Measurements from ENCODE around the gene FHL2. TPM values are rescaled to one million over a fixed set of nuclear protein-coding genes. Genes with fewer than 3 reads are reported as not detected.
"Not testable (repeated sequence)": the region's sequence is repeated elsewhere in the genome, so short reads cannot be mapped to it uniquely, and the experiment has no call there.

The FHL2 gene
- total RNA-seq, 2 donors from 2014 or later = 11.1 to 11.4 TPM

DNA sequence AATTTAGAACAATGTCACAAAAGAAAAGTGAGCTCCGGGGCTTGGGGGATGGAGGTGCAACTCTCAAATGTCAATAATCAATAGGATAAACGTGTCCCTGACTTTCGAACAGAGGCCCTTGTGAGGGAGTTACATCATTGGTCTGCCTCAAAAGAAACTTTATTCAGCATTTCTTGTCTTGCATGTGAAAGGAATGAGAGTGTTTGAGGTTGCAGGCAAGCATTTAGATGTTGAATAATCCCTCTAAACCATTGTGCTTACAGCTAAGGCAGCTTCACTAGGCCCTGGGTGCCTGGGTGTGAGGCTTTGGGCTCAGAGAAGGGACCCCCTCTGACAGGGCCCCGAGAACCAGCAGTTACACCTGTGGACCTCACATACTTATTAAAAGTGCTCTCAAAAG is 28.6 kb upstream of the FHL2 start:
- WGBS, 2 experiments (ENCODE audit: insufficient coverage in 1 of 2, insufficient read length in 1 of 2) = 37 to 58% methylated on average over 3 to 4 of the region's 4 CpGs
- H3K27ac Mint-ChIP-seq = no peak overlapping the region
- H3K27me3 Mint-ChIP-seq (ENCODE audit: insufficient read depth) = no peaks in the 10 kb centered on the region

DNA sequence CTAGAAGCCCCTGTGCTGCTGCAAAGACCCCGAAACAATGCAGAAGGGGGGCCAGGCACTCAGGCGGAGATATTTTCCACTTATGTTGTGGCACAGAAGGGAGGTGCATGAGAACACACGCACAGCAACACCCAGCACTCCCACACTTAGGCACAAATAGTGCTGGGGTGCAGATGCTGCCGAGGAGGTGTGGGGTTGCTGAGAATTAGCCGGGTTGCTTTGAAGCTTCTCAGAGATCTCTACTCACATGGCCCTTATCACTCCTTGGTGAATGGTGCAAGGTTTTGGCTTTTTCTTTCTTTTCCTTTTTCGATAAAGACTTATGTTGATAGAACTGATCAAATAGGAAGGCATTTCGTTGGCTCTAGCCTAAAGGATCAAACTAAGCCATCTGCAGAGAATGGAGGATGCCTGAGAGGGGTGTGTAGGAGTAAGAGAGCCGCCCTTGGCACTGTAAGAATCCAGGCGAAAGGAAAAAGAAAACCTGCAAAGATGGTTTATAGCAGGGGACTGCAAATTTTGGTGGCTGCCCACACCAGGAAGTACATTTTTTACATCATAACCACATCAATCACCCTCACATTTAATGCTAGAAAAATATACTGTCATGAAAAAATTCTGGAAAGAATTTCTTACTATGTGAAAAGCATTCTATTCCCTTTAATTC is 27.9 kb upstream of the FHL2 start:
- no peak overlapping the region for H3K4me3 ChIP-seq (ENCODE audit: low read length)
- H3K36me3 ChIP-seq (ENCODE audit: control insufficient read depth, insufficient read depth, low read length) = no peaks in the 10 kb centered on the region
- H3K9ac ChIP-seq (ENCODE audit: extremely low read depth, low read length, poor library complexity, severe bottlenecking) = no peak overlapping the region
- no peak overlapping the region for H3K4me3 Mint-ChIP-seq
- H3K4me1 Mint-ChIP-seq = peaks cover 5% of the 10 kb centered on the region
- H3K9me3 Mint-ChIP-seq = no peaks in the 10 kb centered on the region
- WGBS, 2 experiments (ENCODE audit: insufficient coverage in 1 of 2, insufficient read length in 1 of 2) = 78% methylated on average over 9 of the region's 9 CpGs; no CpG with 5 or more reads in 1 of the 2 experiments
- H3K36me3 Mint-ChIP-seq (ENCODE audit: low read depth) = no peaks in the 10 kb centered on the region
- no peak overlapping the region for H3K27ac ChIP-seq (ENCODE audit: low read depth, low read length)
- no peaks in the 10 kb centered on the region for H3K9me3 ChIP-seq (ENCODE audit: control insufficient read depth, low read length)
- H3K27me3 ChIP-seq (ENCODE audit: control insufficient read depth, insufficient read depth, low read length, poor library complexity, severe bottlenecking) = no peaks in the 10 kb centered on the region
- no peaks in the 10 kb centered on the region for H3K27me3 Mint-ChIP-seq (ENCODE audit: insufficient read depth)
- TF ChIP-seq, protein P1, sequence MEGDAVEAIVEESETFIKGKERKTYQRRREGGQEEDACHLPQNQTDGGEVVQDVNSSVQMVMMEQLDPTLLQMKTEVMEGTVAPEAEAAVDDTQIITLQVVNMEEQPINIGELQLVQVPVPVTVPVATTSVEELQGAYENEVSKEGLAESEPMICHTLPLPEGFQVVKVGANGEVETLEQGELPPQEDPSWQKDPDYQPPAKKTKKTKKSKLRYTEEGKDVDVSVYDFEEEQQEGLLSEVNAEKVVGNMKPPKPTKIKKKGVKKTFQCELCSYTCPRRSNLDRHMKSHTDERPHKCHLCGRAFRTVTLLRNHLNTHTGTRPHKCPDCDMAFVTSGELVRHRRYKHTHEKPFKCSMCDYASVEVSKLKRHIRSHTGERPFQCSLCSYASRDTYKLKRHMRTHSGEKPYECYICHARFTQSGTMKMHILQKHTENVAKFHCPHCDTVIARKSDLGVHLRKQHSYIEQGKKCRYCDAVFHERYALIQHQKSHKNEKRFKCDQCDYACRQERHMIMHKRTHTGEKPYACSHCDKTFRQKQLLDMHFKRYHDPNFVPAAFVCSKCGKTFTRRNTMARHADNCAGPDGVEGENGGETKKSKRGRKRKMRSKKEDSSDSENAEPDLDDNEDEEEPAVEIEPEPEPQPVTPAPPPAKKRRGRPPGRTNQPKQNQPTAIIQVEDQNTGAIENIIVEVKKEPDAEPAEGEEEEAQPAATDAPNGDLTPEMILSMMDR (conservative IDR thresholded peaks at IDR 0.05) = no peak
- H3K4me1 ChIP-seq (ENCODE audit: control insufficient read depth, insufficient read depth, low read length) = no peaks in the 10 kb centered on the region
- DNase-seq = no peak
- no peak overlapping the region for H3K27ac Mint-ChIP-seq

More for the DNA sequence above, 28.6 kb upstream of the FHL2 start:
- Mint-ChIP-seq H3K4me1 (peaks cover 5% of the 10 kb centered on the region), H3K36me3 (ENCODE audit: low read depth) (no peaks in the 10 kb centered on the region), H3K9me3 (no peaks in the 10 kb centered on the region), H3K4me3 (no peak overlapping the region)
- H3K9me3 ChIP-seq (ENCODE audit: control insufficient read depth, low read length) = no peaks in the 10 kb centered on the region
- H3K4me3 ChIP-seq (ENCODE audit: low read length) = no peak overlapping the region
- no peaks in the 10 kb centered on the region for H3K4me1 ChIP-seq (ENCODE audit: control insufficient read depth, insufficient read depth, low read length)
- no peaks in the 10 kb centered on the region for H3K27me3 ChIP-seq (ENCODE audit: control insufficient read depth, insufficient read depth, low read length, poor library complexity, severe bottlenecking)
- TF ChIP-seq, protein P1 (conservative IDR thresholded peaks at IDR 0.05) = no peak
- DNase-seq = no peak
- no peaks in the 10 kb centered on the region for H3K36me3 ChIP-seq (ENCODE audit: control insufficient read depth, insufficient read depth, low read length)
- H3K9ac ChIP-seq (ENCODE audit: extremely low read depth, low read length, poor library complexity, severe bottlenecking) = no peak overlapping the region
- no peak overlapping the region for H3K27ac ChIP-seq (ENCODE audit: low read depth, low read length)

DNA sequence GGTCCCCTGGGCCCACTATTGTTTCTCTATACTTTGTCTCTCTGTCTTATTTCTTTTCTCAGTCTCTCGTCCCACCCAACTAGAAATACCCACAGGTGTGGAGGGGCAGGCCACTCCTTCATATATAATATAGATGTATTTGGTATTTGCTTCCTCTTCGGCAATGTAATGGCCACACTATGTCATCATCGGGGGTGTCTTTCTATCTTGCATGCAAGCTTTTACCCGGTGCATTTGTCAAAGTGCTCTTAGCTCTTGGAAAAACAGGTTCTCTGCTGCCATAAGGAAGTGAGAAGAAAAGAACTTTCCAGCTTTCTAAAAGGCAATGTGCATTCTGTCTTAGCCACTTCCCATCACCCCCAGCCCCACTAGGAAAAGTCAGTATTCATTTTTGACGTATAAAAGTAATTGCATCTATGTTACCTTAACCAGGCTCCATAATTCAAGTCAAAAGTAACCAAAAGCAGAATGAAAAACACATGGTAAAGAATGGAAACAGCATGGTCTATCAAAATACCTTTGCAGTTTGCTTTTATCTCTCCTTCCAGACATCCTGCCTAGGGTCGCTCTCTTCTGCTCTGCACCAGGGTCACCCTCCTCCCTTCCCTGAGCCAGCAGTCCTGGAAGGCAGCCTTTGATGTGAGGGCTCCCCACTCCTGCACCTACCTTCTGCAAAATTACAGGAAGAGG is 27.2 kb upstream of the FHL2 start:
- H3K4me1 ChIP-seq (ENCODE audit: control insufficient read depth, insufficient read depth, low read length) = no peaks in the 10 kb centered on the region
- Mint-ChIP-seq H3K27me3 (ENCODE audit: insufficient read depth) (no peaks in the 10 kb centered on the region), H3K27ac (no peak overlapping the region), H3K9me3 (no peaks in the 10 kb centered on the region), H3K4me1 (peaks cover 5% of the 10 kb centered on the region), H3K36me3 (ENCODE audit: low read depth) (no peaks in the 10 kb centered on the region), H3K4me3 (no peak overlapping the region)
- TF ChIP-seq, protein P1 (conservative IDR thresholded peaks at IDR 0.05) = no peak
- H3K27me3 ChIP-seq (ENCODE audit: control insufficient read depth, insufficient read depth, low read length, poor library complexity, severe bottlenecking) = no peaks in the 10 kb centered on the region
- H3K36me3 ChIP-seq (ENCODE audit: control insufficient read depth, insufficient read depth, low read length) = no peaks in the 10 kb centered on the region
- H3K9me3 ChIP-seq (ENCODE audit: control insufficient read depth, low read length) = no peaks in the 10 kb centered on the region
- no peak overlapping the region for H3K4me3 ChIP-seq (ENCODE audit: low read length)
- H3K9ac ChIP-seq (ENCODE audit: extremely low read depth, low read length, poor library complexity, severe bottlenecking) = no peak overlapping the region
- no peak for DNase-seq
- WGBS, 2 experiments (ENCODE audit: insufficient coverage in 1 of 2, insufficient read length in 1 of 2) = 75 to 80% methylated on average over 1 to 5 of the region's 6 CpGs
- H3K27ac ChIP-seq (ENCODE audit: low read depth, low read length) = no peak overlapping the region

DNA sequence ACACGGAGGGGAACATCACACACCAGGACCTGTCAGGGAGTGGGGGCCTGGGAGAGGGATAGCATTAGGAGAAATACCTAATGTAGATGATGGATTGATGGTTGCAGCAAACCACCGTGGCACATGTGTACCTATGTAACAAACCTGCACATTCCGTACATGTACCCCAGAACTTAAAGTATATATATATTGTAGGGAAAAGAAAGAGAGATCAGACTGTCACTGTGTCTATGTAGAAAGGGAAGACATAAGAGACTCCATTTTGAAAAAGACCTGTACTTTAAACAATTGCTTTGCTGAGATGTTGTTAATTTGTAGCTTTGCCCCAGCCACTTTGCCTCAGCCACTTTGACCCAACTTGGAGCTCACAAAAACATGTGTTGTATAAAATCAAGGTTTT is 26.0 kb upstream of the FHL2 start:
- not testable (repeated sequence) for H3K36me3 Mint-ChIP-seq (ENCODE audit: low read depth); H3K4me3 ChIP-seq (ENCODE audit: low read length); H3K4me1 ChIP-seq (ENCODE audit: control insufficient read depth, insufficient read depth, low read length); H3K27ac Mint-ChIP-seq; H3K4me1 Mint-ChIP-seq; H3K27me3 Mint-ChIP-seq (ENCODE audit: insufficient read depth); H3K4me3 Mint-ChIP-seq; H3K27me3 ChIP-seq (ENCODE audit: control insufficient read depth, insufficient read depth, low read length, poor library complexity, severe bottlenecking); H3K9me3 Mint-ChIP-seq; H3K9ac ChIP-seq (ENCODE audit: extremely low read depth, low read length, poor library complexity, severe bottlenecking); H3K9me3 ChIP-seq (ENCODE audit: control insufficient read depth, low read length); DNase-seq; H3K36me3 ChIP-seq (ENCODE audit: control insufficient read depth, insufficient read depth, low read length); H3K27ac ChIP-seq (ENCODE audit: low read depth, low read length)
- WGBS, 2 experiments (ENCODE audit: insufficient coverage in 1 of 2, insufficient read length in 1 of 2) = 88% methylated on average over 2 of the region's 3 CpGs; no CpG with 5 or more reads in 1 of the 2 experiments
